SK-N-SH (cell line): Measurements from ENCODE around the gene ARHGEF7. TPM values are rescaled to one million over a fixed set of nuclear protein-coding genes. Genes with fewer than 3 reads are reported as not detected.

Experiments used
- CTCF ChIA-PET: fragments of 300-600, 350-600 bp; formaldehyde crosslinking; extraction: SDS; loops from one replicate; lab custom pipeline; 2021; lab: Yijun Ruan, JAX
- POLR2A ChIA-PET: fragments of 350-600 bp; sonication (Branson Sonifier 250); formaldehyde crosslinking; extraction: SDS; loops from one replicate; lab custom pipeline; 2020; ENCODE audit warnings: antibody characterized with exemption, inconsistent platforms; lab: Yijun Ruan, JAX
- DNase-seq: peaks from one replicate; pipeline ENCODE4 v3.0.0; 2012
- H2AFZ ChIP-seq: fragments of 200-600 bp; sonication (generic); 2 replicates; pipeline ENCODE4 v1.8.1; 2016; ENCODE audit warnings: antibody characterized with exemption, mild to moderate bottlenecking, low read depth
- H3F3A ChIP-seq: fragments of 200-600 bp; sonication (generic); replicated peaks from 2 replicates; pipeline ENCODE3; 2016; ENCODE audit warnings: antibody characterized with exemption, mild to moderate bottlenecking; ENCODE audit not compliant: insufficient read depth
- H3K27ac ChIP-seq, 2 experiments: fragments of 200-500 bp in 1 of 2; fragments of 200-600 bp in 1 of 2; sonication (Bioruptor generic) in 1 of 2; sonication (generic), shearing (Covaris generic) in 1 of 2; 2 replicates each; pipeline versions ENCODE4 v1.5.1 to v1.6.1; 2014 to 2016; ENCODE audit warnings: low read depth in 2 of 2, inconsistent platforms in 1 of 2, low read length in 1 of 2, mild to moderate bottlenecking in 1 of 2, mixed read lengths in 1 of 2
- H3K27me3 ChIP-seq: fragments of 200-600 bp; sonication (generic), shearing (Covaris generic); 2 replicates; pipeline ENCODE4 v1.6.1; 2016; ENCODE audit warnings: mixed run types; ENCODE audit not compliant: insufficient read depth
- H3K36me3 ChIP-seq, 2 experiments: fragments of 200-500 bp in 1 of 2; fragments of 200-600 bp in 1 of 2; sonication (Bioruptor generic) in 1 of 2; sonication (generic) in 1 of 2; replicated peaks in 1 of 2; 2 replicates each; pipeline versions ENCODE3 to v1.5.1; 2014 to 2016; ENCODE audit warnings: low read length in 1 of 2, mild to moderate bottlenecking in 1 of 2; ENCODE audit not compliant: insufficient read depth in 2 of 2, control insufficient read depth in 1 of 2
- H3K4me1 ChIP-seq, 2 experiments: fragments of 200-500 bp in 1 of 2; fragments of 200-600 bp in 1 of 2; sonication (Bioruptor generic) in 1 of 2; sonication (generic), shearing (Covaris generic) in 1 of 2; 2 replicates each; pipeline versions ENCODE4 v1.5.1 to v1.6.1; 2014 to 2016; ENCODE audit warnings: low read depth in 1 of 2, low read length in 1 of 2, mixed run types in 1 of 2; ENCODE audit not compliant: insufficient read depth in 2 of 2, control insufficient read depth in 1 of 2
- H3K4me2 ChIP-seq: fragments of 200-600 bp; sonication (generic), shearing (Covaris generic); 2 replicates; pipeline ENCODE4 v1.6.1; 2017; ENCODE audit warnings: mixed run types
- H3K4me3 ChIP-seq, 2 experiments: fragments of 200-500 bp in 1 of 2; fragments of 200-600 bp in 1 of 2; sonication (Bioruptor generic) in 1 of 2; sonication (generic), shearing (Covaris generic) in 1 of 2; 2 replicates each; pipeline versions ENCODE4 v1.5.1 to v1.8.1; 2014 to 2016; ENCODE audit warnings: low read depth in 2 of 2, inconsistent platforms in 1 of 2, low read length in 1 of 2, mild to moderate bottlenecking in 1 of 2, mixed read lengths in 1 of 2, moderate library complexity in 1 of 2
- H3K79me2 ChIP-seq: fragments of 200-600 bp; sonication (generic); 2 replicates; pipeline ENCODE4 v1.8.1; 2017; ENCODE audit warnings: mild to moderate bottlenecking; ENCODE audit not compliant: insufficient read depth
- H3K9ac ChIP-seq: fragments of 200-600 bp; sonication (generic); 2 replicates; pipeline ENCODE4 v1.6.1; 2017; ENCODE audit warnings: mixed run types
- H3K9me2 ChIP-seq: fragments of 200-600 bp; sonication (generic); 2 replicates; pipeline ENCODE4 v1.6.1; 2017; ENCODE audit warnings: mixed run types
- H3K9me3 ChIP-seq: fragments of 200-600 bp; sonication (generic); 2 replicates; pipeline ENCODE4 v1.6.1; 2017; ENCODE audit warnings: mixed run types, mild to moderate bottlenecking, moderate library complexity
- H4K20me1 ChIP-seq: fragments of 200-600 bp; sonication (generic); 2 replicates; pipeline ENCODE4 v1.6.1; 2017; ENCODE audit warnings: mild to moderate bottlenecking, mixed run types; ENCODE audit not compliant: insufficient read depth
- CHD2 ChIP-seq: fragments of 150-350 bp; IDR thresholded peaks from 2 replicates; pipeline ENCODE4 v1.6.1; 2018; ENCODE audit warnings: low read length; ENCODE audit not compliant: partially characterized antibody
- EZH2phosphoT487 ChIP-seq: fragments of 200-600 bp; sonication (generic); IDR thresholded peaks from 2 replicates; pipeline ENCODE4 v1.6.1; 2017; ENCODE audit warnings: low read depth, mixed run types, mild to moderate bottlenecking, antibody characterized with exemption, moderate library complexity, borderline replicate concordance
- JUND ChIP-seq: IDR thresholded peaks from 2 replicates; pipeline ENCODE4 v1.4.0; 2012
- MXI1 ChIP-seq: IDR thresholded peaks from 2 replicates; pipeline ENCODE4 v1.6.1; 2012; ENCODE audit warnings: mild to moderate bottlenecking, low read depth, low read length, improper control_type of control experiment
- NFIC ChIP-seq: IDR thresholded peaks from 2 replicates; pipeline ENCODE4 v1.4.0; 2012; ENCODE audit warnings: borderline replicate concordance
- NRF1 ChIP-seq: IDR thresholded peaks from 2 replicates; pipeline ENCODE4 v1.6.1; 2012; ENCODE audit warnings: low read depth, mild to moderate bottlenecking, low read length
- RXRA ChIP-seq: IDR thresholded peaks from 2 replicates; pipeline ENCODE4 v1.4.0; 2012; ENCODE audit warnings: low read depth, mild to moderate bottlenecking, borderline replicate concordance
- SIN3A ChIP-seq: IDR thresholded peaks from 2 replicates; pipeline ENCODE4 v1.6.1; 2012; ENCODE audit warnings: low read depth, mild to moderate bottlenecking, low read length, moderate library complexity, borderline replicate concordance
- TEAD4 ChIP-seq: IDR thresholded peaks from 2 replicates; pipeline ENCODE4 v1.4.0; 2012; ENCODE audit warnings: mild to moderate bottlenecking, borderline replicate concordance; ENCODE audit not compliant: insufficient read depth
- WGBS: methylation state at CpG from one replicate; pipeline ENCODE4 v1.1.6; 2017; ENCODE audit warnings: low lambda C conversion rate; 5-methylcytosine and 5-hydroxymethylcytosine counted together
- polyA plus RNA-seq, 3 experiments: library from polyadenylated mRNA; depleted of rRNA; stranded (reverse); fragments of >200 nt; gene quantifications; 2 replicates each; pipeline ENCODE4 v1.2.3, GENCODE V29; 2012
- TF ChIP-seq, protein P1 (sequence below): IDR thresholded peaks from 2 replicates; pipeline ENCODE4; 2012
- TF ChIP-seq, protein P2 (sequence below): IDR thresholded peaks from 2 replicates; pipeline ENCODE4 v1.4.0; 2012; ENCODE audit warnings: low read depth, borderline replicate concordance
- TF ChIP-seq, protein P3 (sequence below): IDR thresholded peaks from 2 replicates; pipeline ENCODE4 v1.4.0; 2012; ENCODE audit warnings: low read depth
- TF ChIP-seq, protein P4 (sequence below): IDR thresholded peaks from 2 replicates; pipeline ENCODE4 v1.6.1; 2012; ENCODE audit warnings: mild to moderate bottlenecking, low read depth, low read length, moderate library complexity

Gene ARHGEF7
- polyA plus RNA-seq, 1 of the 3 experiments (the other 2 are of a cell fraction): 21.6 TPM

DNA sequence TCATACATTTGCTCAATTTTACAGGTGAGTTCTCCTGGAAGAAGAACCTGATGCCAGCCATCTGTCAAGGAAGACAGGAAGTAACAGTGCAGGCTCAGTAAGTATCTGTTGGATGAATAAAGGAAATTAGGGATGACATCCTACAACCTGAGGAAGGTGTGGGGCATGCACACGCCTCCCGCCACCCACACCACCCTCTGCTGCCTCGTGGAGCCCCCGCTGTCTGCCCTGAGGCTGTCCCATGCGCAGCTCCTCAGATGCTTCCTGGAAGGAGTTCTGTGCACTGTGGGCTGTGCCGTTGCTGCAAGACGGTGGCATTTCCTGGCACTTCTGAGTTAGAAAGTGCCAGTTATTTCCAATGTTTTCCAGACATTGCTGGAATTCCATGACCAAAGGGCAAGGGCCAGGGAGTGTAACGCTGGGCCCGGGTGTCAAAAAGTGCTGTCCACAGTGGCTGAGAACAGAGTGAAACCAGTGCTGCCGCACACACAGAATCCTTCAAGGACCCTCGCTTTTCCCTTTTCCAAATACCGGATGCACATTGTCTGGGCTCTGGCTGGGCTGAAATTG lies 201.1 kb downstream of the ARHGEF7 start:
- WGBS: 87% methylated on average over 12 of the region's 12 CpGs
- H3K27me3 ChIP-seq: no peaks in the 10 kb centered on the region; the same call in 1 of the 2 replicates
- no peak overlapping the region for H2AFZ ChIP-seq
- no peaks in the 10 kb centered on the region for H3K36me3 ChIP-seq
- DNase-seq: no peak
- no peak overlapping the region for H3K4me3 ChIP-seq
- H3K9me3 ChIP-seq: no peaks in the 10 kb centered on the region
- TF ChIP-seq JUND: no peak
- TF ChIP-seq, protein P1, sequence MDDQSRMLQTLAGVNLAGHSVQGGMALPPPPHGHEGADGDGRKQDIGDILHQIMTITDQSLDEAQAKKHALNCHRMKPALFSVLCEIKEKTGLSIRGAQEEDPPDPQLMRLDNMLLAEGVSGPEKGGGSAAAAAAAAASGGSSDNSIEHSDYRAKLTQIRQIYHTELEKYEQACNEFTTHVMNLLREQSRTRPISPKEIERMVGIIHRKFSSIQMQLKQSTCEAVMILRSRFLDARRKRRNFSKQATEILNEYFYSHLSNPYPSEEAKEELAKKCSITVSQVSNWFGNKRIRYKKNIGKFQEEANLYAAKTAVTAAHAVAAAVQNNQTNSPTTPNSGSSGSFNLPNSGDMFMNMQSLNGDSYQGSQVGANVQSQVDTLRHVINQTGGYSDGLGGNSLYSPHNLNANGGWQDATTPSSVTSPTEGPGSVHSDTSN: no peak
- no peak for TF ChIP-seq CHD2
- TF ChIP-seq SIN3A: no peak
- TF ChIP-seq, protein P2, sequence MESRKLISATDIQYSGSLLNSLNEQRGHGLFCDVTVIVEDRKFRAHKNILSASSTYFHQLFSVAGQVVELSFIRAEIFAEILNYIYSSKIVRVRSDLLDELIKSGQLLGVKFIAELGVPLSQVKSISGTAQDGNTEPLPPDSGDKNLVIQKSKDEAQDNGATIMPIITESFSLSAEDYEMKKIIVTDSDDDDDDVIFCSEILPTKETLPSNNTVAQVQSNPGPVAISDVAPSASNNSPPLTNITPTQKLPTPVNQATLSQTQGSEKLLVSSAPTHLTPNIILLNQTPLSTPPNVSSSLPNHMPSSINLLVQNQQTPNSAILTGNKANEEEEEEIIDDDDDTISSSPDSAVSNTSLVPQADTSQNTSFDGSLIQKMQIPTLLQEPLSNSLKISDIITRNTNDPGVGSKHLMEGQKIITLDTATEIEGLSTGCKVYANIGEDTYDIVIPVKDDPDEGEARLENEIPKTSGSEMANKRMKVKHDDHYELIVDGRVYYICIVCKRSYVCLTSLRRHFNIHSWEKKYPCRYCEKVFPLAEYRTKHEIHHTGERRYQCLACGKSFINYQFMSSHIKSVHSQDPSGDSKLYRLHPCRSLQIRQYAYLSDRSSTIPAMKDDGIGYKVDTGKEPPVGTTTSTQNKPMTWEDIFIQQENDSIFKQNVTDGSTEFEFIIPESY: no peak
- TF ChIP-seq, protein P3, sequence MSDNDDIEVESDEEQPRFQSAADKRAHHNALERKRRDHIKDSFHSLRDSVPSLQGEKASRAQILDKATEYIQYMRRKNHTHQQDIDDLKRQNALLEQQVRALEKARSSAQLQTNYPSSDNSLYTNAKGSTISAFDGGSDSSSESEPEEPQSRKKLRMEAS: no peak
- no peak for TF ChIP-seq EZH2phosphoT487
- no peak for TF ChIP-seq NFIC
- H3K27ac ChIP-seq: no peak overlapping the region
- no peak overlapping the region for H3K9ac ChIP-seq
- H4K20me1 ChIP-seq: no peaks in the 10 kb centered on the region
- H3F3A ChIP-seq: no peaks in the 10 kb centered on the region
- H3K79me2 ChIP-seq: no peaks in the 10 kb centered on the region
- no peaks in the 10 kb centered on the region; a peak in 1 of 4 replicates for H3K4me1 ChIP-seq
- POLR2A ChIA-PET: no interaction called here
- H3K9me2 ChIP-seq: no peaks in the 10 kb centered on the region
- CTCF ChIA-PET: interaction anchor here (1.0 kb wide), 1 partner anchor 249 kb away, joined by 3 read pairs; no protein-coding TSS in a partner anchor
- no peak overlapping the region for H3K4me2 ChIP-seq

DNA sequence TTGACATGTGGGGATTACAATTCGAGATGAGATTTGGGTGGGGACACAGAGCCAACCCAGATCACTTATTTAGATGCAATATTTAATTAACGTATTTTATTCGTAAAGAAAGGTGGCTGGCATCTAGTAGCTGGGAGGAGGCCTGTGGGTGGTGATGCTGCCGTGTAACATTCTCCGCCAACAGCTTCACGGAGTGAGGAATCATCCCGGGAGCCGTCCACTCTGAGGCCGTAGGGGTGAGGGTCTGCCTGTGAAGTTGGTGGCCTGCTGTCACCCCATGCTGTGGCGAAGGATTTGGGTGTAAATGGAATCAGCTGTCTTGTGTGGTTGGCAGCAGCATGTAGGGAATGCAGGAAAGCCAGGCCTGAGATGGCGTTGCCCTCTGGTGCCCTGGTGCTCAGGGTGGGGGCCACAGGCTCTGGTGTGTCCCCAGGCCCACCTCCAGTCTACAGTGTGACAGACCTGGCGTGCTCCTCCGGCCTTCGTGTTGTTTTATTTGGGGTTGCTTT lies 202.0 kb downstream of the ARHGEF7 start:
- H3K9me3 ChIP-seq: no peaks in the 10 kb centered on the region
- no peak overlapping the region for H3K9ac ChIP-seq
- H4K20me1 ChIP-seq: no peaks in the 10 kb centered on the region
- CTCF ChIA-PET: interaction anchor here (1.0 kb wide), 1 partner anchor 249 kb away, joined by 3 read pairs; no protein-coding TSS in a partner anchor
- no peaks in the 10 kb centered on the region; a peak in 1 of 4 replicates for H3K4me1 ChIP-seq
- no peak overlapping the region for H3K4me2 ChIP-seq
- 91% methylated on average over 8 of the region's 14 CpGs for WGBS
- H3K27me3 ChIP-seq: no peaks in the 10 kb centered on the region; the same call in 1 of the 2 replicates
- TF ChIP-seq, protein P4, sequence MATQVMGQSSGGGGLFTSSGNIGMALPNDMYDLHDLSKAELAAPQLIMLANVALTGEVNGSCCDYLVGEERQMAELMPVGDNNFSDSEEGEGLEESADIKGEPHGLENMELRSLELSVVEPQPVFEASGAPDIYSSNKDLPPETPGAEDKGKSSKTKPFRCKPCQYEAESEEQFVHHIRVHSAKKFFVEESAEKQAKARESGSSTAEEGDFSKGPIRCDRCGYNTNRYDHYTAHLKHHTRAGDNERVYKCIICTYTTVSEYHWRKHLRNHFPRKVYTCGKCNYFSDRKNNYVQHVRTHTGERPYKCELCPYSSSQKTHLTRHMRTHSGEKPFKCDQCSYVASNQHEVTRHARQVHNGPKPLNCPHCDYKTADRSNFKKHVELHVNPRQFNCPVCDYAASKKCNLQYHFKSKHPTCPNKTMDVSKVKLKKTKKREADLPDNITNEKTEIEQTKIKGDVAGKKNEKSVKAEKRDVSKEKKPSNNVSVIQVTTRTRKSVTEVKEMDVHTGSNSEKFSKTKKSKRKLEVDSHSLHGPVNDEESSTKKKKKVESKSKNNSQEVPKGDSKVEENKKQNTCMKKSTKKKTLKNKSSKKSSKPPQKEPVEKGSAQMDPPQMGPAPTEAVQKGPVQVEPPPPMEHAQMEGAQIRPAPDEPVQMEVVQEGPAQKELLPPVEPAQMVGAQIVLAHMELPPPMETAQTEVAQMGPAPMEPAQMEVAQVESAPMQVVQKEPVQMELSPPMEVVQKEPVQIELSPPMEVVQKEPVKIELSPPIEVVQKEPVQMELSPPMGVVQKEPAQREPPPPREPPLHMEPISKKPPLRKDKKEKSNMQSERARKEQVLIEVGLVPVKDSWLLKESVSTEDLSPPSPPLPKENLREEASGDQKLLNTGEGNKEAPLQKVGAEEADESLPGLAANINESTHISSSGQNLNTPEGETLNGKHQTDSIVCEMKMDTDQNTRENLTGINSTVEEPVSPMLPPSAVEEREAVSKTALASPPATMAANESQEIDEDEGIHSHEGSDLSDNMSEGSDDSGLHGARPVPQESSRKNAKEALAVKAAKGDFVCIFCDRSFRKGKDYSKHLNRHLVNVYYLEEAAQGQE: no peak
- TF ChIP-seq CHD2: no peak
- no peak for TF ChIP-seq MXI1
- no peak for TF ChIP-seq NRF1
- TF ChIP-seq, protein P1: no peak
- TF ChIP-seq TEAD4: no peak
- no peak for TF ChIP-seq RXRA
- H3K9me2 ChIP-seq: no peaks in the 10 kb centered on the region
- H3K79me2 ChIP-seq: no peaks in the 10 kb centered on the region
- H3K27ac ChIP-seq: no peak overlapping the region
- no peak for DNase-seq
- H2AFZ ChIP-seq: no peak overlapping the region
- POLR2A ChIA-PET: no interaction called here
- no peaks in the 10 kb centered on the region for H3K36me3 ChIP-seq
- no peak overlapping the region for H3K4me3 ChIP-seq
- H3F3A ChIP-seq: no peaks in the 10 kb centered on the region
